Measurements from ENCODE around the gene SMARCE1.
"Not testable (repeated sequence)": the region's sequence is repeated elsewhere in the genome, so short reads cannot be mapped to it uniquely, and the experiment has no call there.

The SMARCE1 gene

DNA sequence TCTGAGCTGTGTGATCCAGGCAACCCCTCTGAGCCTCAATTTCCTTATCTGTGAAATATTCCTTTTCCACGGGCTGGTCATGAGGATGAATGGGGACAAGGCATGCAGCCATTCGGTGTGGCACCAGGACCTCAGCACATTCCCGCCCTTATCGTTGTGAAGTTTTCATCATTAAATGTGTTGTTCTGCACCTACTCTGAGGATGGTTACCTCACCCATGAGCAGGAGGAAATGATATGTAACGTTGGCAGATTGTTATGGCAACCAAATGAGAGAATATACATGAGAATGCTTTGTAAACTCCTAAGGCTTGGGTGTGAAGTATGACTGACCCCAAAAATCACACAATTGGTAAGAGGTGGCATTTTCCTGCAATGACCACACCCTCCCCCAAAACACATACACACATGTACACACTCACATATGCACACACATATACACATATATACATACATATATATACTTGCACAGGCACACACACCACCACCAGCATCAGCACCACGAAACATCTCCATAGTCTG lies 39.5 kb downstream of the SMARCE1 start:
- DNase-seq = no peak

DNA sequence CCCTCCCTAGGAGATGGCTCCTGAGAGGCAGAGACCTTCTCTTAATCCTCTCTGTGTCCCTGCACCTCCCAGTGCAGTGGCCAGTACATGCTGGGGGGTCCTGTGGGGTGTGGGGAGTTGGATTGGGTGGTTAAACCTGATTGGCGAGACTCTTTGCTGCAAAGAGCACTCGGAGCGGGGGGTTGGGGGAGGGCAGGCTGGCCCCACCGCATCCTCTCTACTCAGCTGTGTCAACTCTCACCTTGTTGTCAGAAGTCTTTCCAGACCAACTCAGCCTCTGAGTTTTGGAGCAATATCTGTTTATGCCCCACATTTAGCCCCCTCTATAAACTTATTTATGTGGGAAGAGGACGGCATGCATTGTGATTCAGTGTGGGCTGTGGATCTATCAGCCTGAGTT lies 40.0 kb downstream of the SMARCE1 start:
- no peak for DNase-seq

DNA sequence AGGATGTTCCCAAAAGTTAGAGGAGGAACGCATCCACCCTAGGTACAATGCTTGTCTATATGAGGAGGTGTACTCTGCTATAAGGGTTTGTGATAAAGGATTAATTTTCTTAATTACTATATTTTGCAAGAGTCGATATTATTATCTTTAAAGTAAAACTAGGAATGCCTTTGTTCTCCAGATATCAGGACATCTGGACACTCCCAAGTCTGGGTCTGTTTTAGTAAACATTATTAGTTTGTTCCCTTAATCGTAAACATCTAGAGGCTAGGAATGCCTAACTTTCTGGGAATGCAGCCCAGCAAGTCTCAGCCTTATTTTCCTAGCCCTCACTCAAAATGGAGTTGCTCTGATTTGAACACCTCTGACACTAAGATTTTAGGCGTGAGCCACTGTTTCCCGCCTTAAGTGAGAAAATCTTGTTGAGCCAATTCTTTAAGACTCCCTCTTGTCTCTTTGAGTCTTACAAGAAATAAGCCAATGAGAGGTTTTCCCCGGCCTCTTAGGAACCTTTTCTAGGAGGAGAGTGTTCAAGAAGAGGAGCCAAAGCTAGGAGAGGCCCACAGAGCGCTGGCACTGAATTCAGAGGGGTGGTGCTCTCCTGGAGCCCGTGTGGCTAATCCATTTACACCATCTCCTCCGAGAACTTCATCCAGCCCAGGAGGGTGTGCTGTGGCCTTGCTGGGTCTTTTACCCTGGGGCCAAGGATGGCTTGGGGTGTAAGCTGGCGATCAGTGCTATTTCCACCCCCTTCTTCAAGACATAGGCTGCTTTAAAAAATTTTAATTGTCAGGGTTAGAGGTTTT lies 40.9 kb downstream of the SMARCE1 start:
- DNase-seq = no peak

DNA sequence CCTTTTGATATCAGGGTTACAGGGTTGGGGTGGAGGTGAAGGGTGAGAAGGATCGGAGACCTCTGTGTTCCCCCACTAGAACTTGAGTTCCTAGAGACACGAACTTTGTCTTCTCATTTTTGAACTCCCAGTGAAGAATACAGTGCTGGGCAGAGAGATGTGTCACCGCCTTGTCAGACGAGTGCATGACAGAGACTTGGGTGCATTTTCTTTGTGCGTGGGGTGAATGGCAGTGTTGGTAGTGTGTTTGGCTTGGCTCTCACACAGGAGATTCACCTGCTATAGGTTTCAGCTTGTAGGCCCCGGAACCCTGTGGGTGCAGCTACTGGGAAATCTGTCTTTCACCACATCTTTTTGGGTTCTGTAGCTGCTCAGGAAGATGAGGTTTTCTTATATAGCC lies 42.3 kb downstream of the SMARCE1 start:
- DNase-seq = no peak

DNA sequence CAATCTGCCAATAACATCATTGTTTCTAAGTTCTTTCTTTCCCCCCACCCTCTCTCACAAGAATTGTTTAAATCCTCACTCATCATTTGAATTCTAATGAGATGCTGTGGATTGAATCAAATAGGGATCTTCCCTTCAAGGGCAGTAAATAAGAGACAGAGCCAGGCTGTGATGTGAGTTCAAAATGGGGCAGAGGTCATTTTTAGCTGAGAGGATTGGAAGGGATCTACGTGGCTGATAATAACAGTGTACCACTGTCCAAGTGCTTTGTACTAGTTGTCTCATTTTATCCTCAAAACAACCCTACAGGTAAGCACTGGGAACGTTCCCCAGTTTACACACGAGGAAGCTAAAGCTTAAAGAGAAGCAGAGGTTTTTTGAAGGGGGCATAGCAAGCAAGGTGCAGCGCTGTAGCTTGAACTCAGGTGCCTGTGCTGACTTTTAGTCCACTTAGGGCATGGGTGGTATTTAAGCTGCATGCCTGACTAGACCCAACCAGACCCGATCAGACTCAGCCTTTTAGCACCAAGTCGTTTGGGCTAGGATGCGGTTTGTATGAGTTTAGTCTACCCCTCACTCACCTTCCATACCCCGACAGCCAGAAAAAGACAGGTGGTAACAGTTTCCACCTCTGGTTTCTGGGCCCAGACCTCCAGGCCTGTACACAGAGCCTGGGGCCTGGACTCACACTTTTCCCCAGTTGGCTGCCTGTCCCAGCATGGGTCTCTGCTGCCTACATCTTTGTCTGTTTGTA lies 43.1 kb downstream of the SMARCE1 start:
- no peak for DNase-seq

DNA sequence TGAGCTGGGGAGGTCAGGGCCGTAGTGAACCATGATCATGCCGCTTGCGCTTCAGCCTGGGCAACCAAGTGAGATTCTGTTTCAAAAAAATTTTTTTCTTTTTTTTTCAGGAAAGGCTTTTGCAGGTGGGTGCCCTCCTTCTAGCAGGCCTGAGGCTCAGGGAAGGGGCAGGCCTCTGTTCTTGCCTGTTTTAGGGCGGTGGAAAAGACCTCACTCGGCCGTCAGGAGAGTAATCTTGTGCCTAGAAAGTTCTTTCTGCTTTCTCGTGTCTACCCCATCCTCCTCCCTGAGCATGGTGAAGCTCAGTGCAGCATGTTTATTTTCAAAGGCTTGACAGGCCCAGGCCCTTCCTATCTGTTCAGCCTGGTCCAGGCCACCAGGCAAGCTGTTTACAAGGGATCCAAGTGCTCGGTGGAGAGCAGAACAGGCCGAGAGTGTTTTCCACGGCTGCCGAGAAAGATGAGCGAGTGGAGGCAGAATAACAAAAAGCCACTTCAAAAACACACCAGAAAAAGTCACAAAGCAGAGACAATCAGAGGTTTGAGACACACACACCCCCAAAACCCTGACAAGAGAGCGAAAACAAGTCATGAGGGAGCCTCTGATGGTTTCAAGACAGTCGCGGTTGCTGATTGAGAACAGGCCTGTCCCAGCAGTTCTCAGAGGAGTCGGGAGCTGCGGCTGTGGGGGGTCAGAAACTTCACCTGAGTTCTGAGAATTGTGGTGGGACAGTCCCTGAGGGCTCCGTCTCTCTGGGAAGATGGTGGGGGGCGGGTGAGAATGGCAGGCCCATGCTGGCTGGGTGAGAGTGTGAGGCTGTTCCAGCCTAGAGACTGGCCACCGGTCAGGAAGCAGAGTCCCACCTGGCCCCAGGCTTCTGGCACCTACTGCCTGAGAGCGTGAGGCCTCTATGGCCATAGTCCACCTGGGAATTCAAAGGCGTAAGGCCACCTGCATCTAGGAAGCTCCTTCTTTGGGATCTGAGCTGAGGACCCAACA lies 44.9 kb downstream of the SMARCE1 start:
- DNase-seq = no peak

DNA sequence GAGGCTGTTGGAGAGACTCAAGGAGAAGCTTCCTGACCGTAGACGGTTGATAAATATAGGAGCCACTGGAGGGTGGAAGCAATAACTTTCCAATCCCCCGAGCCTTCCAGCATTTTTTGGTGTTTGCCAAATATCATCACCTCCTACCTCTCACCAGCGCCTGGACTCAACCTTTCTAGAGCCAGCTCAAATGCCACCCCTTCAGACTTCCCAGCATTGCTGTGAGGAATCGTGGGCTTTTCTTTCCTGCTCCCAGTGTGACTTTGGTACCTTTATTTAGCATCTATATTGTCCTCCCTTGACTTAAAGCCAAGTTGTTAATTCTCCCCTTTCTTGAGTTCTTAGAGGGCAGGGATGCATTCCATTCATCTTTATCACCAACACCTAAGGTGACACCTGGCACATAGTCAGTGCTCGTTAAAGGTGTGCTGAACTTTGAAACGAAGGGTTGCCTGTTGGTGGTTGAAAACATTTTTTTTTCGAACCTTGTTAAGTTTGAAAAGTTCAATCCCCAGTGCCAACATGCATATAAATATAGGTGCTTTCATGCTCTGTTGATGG lies 47.1 kb downstream of the SMARCE1 start:
- no peak for DNase-seq

DNA sequence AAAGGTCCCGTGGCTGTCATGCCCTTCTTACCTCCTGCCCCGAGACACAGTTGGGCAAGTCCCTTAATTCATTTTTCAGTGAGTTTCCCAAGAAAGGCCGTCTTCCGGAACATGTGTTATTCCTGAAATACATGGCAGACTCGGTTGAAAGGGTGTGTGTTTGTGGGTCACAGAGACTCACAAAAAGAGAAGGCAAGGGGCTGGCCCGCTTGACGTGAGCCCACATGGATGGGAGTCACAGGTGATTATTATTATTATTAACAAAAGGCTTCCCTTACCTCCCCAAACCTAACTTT lies 48.2 kb downstream of the SMARCE1 start:
- no peak for DNase-seq

DNA sequence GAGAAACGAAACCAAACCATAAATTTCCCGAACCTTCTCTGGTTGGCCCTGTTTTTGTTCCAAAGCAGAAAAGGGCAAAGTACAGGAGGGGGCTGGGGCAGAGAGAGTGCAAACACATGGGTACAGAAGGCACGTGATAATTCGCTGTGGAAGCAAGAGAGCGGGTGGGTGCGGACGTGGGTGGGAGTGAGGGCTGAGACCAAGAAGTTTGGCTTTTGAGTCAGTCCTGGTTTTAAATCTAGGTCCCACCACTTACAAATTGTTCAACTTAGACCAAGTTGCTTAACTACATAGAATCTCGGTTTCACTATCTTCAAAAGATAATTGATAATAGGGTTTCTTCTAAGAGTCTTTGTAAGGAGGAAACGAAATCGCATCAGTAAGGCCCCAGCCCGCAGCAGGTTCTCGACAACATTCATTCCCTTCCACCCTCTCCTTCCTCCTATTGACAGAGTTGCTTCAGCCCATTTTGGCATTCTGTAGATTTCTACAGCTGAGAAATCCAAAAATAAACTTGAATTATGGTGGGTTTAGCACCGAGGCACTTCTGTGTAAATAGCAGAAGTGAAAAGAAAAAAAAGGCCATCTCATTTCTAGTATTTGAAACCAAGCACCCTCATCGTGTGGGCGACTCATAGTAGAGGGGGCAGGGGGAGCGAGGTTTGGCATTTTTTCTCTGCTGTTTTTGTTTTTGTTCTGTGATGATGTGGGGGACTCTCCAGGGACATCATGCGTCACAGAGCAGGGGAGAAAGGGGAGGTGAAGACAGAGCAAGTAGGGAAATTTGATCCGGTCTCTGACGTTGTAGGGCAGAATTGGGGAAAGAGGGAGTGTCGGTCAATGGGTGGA lies 48.8 kb downstream of the SMARCE1 start:
- no peak for DNase-seq

DNA sequence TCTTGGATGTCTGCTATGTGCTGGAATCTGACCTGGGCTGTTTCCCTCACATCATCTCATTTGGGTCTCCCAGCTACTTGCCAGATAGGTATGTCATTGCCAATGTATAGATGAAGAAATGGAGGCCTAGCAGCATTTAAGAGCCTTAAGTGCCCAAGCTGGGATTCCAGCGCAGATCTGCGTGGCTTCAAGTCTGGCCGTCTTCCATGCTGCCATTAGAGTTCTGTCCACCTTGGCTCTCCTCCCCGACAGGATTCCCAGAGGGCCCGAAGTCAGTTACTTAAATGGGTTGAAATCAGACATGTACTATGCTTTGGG lies 49.4 kb downstream of the SMARCE1 start:
- no peak for DNase-seq

DNA sequence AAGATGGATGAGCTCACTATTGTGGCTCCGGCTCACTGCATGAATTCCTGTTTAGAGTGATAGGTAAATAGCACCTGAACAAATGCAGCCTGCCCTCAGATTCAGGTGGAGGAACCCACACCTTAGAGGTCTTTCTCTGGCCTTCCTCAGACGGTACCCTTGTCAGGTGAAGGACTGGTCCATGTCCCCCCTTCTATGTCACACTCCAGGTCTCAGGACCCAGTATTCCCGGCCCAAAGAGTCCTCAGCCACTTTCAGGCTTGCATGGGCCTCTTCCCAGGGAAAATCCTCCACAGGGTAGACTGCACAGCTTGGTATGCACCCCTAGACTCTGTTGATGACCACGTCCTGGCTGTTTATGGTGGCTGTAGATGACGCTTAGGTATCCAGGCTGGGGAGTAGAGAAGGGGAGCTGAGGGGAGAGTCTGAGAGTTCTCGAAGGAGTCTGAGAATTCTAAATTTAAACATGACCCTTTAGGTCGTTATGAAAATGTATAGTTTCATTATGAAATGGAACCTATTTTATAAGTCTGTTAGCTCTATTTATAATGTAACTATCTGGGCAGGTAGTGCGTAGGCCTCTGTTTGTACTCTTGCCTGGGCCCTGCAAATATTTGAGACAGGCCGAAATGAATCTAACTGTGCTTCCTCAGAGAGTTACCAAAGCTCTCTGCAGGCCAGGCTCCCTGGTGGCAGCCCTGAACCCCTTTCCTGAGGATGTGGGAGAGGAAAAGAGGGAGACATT lies 49.9 kb downstream of the SMARCE1 start:
- no peak for DNase-seq

DNA sequence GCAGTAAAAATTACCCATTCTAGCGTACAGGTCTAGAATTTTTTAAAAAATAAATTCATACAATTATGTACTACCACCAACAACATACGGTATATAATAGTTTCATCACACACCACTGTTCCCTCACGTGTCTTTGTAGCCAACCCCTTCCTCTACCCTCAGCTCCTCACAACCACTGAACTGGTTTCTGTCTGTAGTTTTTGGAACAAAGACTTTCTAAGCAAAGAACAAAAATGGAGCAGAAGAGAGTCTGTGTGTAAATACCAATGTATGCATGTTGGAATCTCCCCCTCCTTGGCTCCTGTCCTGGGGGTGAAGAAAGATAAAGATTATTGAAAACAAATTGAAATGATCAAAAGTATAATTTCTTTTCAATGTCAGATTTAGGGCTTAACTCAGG lies 50.5 kb downstream of the SMARCE1 start:
- DNase-seq = no peak

DNA sequence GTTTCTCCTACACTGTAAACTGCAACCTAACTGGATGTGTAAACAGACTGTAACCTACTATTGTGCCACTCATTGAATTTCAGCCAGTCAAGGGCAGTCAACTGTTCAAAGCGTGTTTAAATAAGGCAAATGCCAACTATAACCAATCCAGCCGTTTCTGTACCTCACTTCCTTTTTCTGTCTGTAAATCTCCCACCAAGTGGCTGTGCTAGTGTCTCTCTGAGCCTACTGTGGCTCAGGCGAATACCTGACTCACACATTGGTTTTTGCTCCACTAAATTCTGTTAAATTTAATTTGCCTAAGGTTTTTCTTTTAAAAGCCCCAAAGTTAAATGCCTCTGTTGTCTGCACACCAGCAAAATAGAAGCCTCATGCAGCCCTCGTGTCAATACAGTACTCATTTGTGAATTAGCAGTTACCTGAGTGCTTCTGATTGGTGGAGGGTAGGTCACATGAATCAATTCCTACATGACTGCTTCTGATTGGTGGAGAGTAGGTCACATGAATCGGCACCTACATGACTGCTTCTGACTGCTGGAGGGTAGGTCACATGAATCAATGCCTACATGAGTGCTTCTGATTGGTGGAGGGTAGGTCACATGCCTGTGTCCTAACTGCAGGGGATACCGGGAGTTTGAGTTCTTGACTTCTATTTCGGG lies 51.2 kb downstream of the SMARCE1 start:
- peak in 1 of 2 experiments; percentile 14 for DNase-seq

DNA sequence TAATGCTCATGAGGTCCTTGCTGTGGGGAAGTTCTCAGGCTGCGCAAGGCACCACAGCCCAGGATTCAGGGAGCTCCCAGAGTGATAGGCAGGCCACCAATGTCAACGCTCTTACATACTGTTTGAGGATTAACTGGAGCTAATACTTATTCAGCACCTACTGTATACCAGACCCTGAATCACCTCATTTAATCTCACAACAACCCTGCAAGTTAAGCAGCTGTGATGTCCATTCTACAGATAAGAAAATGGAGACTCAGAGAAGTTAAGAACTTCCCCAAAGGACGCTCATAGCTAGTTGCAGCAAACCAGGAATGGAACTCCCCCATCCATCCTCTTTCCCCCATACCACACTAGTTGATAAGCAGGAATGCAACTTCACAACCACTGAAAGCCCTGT lies 56.9 kb downstream of the SMARCE1 start:
- no peak for DNase-seq

DNA sequence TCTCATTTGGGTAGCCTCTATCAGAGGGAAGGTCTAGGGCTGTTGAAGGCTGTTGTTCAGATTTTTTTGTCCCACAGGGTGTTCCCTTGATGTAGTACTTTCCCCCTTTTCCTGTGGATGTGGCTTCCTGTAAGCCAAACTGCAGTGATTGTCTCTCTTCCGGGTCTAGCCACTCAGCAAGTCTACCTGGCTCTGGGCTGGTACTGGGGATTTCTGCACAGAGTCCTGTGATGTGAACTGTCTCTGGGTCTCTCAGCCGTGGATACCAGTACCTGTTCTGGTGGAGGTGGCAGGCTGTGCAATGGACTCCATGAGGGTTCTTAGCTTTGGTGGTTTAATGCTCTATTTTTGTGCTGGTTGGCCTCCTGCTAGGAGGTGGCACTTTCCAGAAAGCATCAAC lies 59.1 kb downstream of the SMARCE1 start:
- no peak for DNase-seq

DNA sequence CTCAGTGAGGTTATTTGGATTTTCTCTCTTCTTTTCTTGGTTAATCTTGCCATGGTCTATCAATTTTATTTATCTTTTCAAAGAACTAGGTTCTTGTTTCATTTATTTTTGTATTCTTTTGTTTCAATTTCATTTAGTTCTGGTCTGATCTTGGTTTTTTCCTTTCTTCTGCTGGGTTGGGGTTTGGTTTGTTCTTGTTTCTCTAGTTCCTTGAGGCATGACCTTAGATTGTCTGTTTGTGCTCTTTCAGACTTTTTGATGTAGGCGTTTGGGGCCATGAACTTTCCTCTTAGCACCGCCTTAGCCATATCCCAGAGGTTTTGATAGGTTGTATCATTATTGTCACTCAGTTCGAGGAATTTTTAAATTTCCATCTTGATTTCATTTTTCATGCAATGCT lies 61.4 kb downstream of the SMARCE1 start:
- not testable (repeated sequence) for DNase-seq

DNA sequence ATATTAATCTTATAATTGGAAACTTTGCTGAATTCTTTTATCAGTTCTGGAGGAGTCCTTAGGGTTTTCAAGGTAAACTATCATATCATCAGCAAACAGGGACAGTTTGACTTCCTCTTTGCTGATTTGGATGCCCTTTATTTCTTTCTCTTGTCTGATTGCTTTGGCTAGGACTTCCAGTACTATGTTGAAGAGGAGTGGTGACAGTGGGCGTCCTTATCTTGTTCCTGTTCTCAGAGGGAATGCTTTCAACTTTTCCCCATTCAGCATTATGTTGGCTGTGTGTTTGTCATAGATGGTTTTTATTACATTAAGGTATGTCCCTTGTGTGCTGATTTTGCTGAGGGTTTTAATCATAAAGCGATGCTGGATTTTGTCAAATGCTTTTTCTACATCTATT lies 62.7 kb downstream of the SMARCE1 start:
- DNase-seq = not testable (repeated sequence)

DNA sequence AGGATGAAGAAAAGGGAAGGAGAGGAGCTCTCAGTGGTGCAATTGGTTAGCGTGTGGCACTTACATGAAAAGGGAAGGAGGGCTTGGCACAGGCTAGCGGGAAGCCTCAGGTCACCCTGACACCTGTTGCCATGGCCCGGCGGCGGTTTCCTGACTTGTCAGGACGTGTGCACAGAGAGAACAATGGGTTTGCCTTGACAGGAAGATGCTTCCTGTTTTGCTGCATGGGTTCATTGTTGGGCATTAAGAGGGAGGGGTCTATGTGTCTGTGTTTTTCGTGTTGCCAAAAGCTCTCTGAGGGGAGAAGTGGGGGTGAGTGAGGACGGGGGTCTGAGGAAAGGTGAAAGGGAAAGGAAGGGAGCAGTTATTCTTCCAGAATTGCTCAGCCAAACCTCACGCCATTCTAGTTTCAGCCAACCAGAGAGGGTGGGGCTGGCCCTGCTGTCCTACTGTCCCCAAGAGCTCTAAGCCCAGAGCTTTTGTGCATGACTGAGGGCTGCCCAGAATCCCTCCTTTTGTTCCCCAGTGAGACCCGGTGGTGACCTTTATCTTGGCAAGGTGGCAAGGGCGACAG lies 65.2 kb downstream of the SMARCE1 start:
- no peak for DNase-seq

DNA sequence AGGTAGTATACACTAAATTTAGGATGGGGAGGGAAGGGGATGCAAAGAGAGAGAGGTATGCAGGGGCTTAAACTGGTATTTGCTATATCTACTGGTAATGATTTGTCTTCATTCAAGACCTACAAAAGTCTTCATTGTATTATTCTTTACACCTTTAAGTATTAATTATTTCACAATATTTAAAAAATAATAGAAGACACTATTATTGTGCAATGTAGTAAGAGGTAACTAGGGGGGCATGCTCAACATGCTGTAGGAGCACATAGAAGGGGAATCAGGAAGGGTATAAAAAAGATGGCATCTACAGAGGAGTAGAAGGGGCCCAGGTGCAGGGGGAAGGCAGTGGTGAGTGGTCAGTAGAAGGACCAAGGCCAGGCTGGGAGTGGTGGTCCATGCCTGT lies 67.5 kb downstream of the SMARCE1 start:
- DNase-seq = no peak

DNA sequence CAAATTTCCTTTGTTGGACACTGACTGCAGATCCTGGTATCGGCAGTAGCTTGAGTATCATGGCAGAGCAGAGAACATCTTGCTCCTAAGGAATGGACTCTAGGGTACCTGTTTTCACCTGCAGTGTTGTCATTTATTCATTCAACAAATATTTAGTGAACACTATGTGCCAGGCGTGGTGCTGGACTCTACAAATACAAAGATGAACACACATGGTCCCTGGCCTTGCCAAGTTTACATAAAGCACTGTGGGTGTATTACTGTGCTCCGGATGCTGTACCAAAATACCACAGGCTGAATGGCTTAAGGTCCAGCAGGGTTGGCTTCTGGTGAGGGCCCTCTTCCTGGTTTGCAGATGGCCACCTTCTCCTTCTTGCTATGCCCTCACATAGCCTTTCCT lies 68.1 kb downstream of the SMARCE1 start:
- DNase-seq = no peak
